Measurements from ENCODE around the gene FBXW11. TPM values are rescaled to one million over a fixed set of nuclear protein-coding genes. Genes with fewer than 3 reads are reported as not detected.
"Not testable (repeated sequence)": the region's sequence is repeated elsewhere in the genome, so short reads cannot be mapped to it uniquely, and the experiment has no call there.

Gene FBXW11
- total RNA-seq, 1 donor from 2014 or later, result 67.5 TPM

- DNase-seq (ENCODE audit: low read depth, low spot score), result no peak
Measured at GRCh38 chr5:171984748-171985419, 21.6 kb downstream of the FBXW11 start.

DNA sequence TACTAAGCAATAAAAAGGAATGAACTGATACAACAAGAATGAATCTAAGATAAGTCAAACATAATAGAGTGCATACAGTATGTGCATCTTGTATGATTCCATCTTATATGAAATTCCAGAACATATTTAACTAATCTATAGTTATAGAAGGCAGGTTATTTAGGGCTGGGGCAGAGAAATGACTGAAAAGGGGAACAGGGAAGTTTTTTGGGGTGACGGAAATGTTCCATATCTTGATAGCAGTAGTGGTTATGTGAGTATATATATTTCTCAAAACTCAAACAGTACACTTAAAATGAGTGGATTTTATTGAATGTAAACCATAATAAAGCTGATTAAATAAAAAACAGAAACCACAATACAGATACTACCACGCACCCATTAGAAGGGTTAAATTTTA lies 24.6 kb downstream of the FBXW11 start:
- DNase-seq (ENCODE audit: low read depth, low spot score), result no peak

- no peak for DNase-seq (ENCODE audit: low read depth, low spot score)
Measured at GRCh38 chr5:171980792-171981191, 25.6 kb downstream of the FBXW11 start.

- no peak for DNase-seq (ENCODE audit: low read depth, low spot score)
Measured at GRCh38 chr5:171979606-171980005, 26.8 kb downstream of the FBXW11 start.

DNA sequence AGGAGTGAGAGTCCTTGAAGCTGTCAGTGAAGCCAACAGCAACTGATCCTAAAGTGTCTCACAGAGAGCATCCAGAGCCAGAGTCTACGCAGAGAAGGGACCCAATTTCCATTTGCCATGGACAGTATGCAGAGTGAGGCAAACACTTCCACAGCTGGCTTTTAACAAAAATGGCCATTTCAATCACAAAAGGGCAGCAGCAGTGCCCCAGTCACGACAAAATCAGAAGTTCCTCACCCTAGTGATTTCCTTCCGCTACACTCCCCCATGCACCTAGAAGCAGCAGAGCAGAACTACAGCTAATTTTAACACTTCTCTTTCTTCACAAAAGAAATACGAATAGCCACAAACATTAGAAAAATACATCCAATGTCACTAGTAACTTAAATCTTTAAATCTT lies 27.9 kb downstream of the FBXW11 start:
- no peak for DNase-seq (ENCODE audit: low read depth, low spot score)

DNA sequence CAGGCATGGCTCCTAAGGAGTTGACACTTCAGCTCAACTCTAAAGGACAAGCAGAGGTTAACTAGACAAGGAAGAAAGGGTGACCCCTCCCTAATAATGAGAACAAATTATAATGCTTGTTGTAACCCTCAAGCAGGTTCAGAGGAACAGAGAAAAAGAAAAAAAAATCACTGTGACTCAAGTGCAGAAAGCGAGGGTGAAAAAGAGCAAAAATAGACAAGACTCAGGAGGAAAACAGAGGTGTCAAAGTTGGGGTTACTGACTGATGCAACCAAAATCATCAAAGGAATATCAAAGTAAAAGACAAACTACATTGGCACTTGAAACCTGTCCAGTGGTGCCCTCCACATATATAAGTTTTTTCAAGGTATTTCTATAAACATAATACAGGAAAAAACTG lies 28.4 kb downstream of the FBXW11 start:
- DNase-seq (ENCODE audit: low read depth, low spot score), result no peak

DNA sequence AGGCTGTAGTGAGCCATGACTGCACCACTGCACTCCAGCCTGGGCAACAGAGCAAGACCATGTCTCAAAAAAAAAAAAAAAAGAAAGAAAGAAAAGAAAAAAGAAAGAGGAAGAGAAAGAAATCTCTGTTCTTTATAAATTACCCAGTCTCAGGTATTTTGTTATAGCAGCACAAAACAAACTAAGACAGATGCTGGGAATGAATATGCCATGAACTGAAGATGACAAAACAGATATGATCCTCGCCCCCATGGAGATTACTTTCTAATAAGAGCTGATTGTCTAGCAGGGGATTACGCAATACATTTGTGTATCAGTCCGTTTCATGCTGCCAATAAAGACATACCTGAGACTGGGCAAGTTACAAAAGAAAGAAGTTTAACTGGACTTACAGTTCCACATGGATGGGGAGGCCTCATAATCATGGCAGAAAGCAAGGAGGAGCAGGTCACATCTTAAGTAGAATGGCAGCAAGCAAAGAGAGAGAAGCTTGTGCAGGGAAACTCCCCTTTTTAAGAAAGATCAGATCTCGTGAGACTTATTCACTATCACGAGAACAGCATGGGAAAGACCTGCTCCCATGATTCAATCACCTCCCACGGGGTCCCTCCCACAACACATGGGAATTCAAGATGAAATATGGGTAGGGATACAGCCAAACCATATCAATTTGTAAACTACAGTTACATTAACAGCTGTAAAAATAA lies 29.0 kb downstream of the FBXW11 start:
- not testable (repeated sequence) for DNase-seq (ENCODE audit: low read depth, low spot score)

DNA sequence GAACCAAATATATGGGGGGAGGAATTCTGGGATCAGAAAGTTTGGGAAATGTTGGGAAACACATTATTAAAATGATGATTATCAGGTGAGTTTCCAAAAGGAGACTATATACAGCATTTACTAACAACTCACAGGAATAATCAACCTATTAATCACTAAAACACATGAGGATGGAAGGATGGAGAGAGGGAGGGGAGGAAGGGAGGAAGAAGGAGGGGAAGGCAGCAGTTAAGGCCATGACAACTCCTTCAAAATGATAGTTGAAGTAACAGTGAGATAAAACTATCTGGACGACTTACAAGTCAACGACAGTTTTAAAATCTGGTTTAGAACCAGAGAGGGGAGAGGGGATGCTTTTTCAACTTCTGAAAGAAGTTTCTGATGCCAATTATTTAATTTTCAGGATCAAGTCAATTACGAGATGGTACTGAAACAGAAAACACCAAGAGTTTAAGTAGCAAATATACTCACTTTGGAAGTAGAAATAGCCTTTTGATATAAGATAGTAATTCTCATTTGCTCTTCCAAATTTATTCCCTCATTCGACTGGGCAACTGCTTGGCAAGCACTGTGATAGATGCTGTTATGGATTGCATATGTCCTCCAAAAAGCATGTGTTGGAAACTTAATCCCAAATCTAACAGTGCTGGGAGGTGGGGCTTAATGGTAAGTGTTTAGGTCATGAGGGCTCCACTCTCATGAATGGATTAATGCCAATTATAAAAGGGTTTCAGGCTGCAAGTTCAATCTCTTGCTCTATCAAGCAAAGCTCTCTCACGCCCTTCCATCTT lies 30.4 kb downstream of the FBXW11 start:
- DNase-seq (ENCODE audit: low read depth, low spot score), result no peak

DNA sequence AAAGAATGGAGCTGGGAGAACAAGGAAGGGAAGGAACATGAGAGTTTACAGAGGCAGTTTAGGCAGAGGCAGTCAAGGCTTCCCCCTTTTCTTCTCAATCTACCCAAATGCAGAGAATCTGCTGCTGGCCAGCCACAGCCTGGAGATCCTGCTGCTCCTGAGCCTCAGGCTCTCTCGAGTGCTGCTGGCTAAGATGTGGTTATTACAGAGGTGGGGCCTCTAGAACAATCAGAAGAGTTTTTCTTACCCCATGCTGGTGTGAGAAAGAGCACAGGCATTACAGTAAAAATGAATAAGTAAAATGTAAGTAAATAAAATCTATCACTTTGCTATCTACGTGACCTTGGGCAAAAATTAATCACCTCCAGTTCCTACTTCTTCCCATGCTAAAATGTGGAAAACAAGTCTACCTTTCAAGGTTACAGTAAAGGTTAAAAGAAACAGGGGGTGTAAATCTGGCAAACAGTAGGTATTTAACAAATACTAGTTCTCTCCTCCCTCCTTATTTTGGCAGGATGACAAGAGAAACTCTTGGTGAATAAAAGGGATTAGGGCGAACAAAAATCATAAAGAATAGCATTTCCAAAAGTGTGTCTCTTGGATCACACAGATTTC lies 31.1 kb downstream of the FBXW11 start:
- no peak for DNase-seq (ENCODE audit: low read depth, low spot score)

GRCh38 chr5:171970826-171971225 lies 35.6 kb downstream of the FBXW11 start:
- no peak for DNase-seq (ENCODE audit: low read depth, low spot score)

DNA sequence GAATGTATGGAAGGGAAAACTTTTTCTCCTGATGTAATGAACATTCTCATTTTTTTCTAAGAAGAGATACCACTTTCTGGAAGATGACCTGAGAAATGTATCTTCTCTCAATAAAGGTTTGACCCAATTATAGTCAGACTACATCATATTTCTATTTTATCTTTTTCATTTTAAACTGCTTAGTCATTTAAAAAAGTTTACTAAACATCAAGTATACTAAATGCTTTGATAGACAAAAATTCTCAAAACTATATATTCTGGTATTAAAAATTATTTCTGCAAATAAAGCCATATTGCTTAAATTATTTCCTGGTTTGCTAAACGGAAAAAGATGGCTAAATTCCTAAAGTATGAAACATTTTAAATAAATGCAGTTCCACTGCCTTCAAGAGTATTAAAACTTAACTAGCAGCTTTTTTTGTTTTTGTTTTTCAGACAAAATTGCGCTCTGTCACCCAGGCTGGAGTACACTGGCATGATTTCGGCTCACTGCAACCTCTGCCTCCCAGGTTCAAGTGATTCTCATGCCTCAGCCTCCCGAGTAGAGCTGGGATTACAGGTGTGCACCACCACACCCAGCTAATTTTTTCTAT lies 37.1 kb downstream of the FBXW11 start:
- no peak for DNase-seq (ENCODE audit: low read depth, low spot score)

GRCh38 chr5:171968531-171968930 lies 37.9 kb downstream of the FBXW11 start:
- no peak for DNase-seq (ENCODE audit: low read depth, low spot score)

- DNase-seq (ENCODE audit: low read depth, low spot score), result no peak
Measured at GRCh38 chr5:171966964-171967363, 39.5 kb downstream of the FBXW11 start.

GRCh38 chr5:171966270-171966669 lies 40.2 kb downstream of the FBXW11 start:
- no peak for DNase-seq (ENCODE audit: low read depth, low spot score)

DNA sequence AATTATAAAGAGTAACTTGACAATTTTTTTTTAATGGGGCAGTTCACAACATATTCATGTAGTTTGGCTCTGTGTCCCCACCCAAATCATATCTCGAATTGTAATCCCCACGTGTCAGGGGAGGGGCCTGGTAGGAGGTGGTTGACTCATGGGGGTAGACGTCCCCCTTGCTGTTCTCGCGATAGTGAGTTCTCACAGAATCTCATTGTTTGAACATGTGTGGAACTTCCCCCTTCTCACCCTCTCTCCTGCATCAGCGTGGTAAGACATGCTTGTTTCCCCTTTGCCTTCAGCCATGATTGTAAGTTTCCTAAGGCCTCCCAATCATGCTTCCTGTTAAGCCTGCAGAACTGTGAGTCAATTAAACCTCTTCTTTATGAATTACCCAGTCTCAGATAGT lies 40.7 kb downstream of the FBXW11 start:
- no peak for DNase-seq (ENCODE audit: low read depth, low spot score)

GRCh38 chr5:171963416-171963815 lies 43.0 kb downstream of the FBXW11 start:
- no peak for DNase-seq (ENCODE audit: low read depth, low spot score)

DNA sequence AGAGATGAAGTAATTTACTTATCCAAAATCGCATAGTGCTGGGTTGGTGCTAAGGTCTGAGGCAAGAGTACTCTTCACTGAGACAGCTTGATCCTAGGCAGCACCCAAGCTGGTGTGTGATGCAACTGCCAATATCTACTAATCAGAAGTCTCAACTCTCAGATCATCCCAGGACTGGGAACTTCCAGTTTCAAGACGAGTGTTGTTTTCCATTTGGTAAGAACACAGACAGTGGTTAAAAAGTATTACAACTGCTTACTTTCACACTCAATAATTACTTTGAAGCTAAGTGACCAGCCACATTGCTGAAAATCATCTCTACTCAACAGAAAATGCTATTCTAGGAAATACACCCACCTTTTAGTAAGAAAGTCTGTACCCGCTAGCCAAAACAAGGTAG lies 45.3 kb downstream of the FBXW11 start:
- no peak for DNase-seq (ENCODE audit: low read depth, low spot score)

DNA sequence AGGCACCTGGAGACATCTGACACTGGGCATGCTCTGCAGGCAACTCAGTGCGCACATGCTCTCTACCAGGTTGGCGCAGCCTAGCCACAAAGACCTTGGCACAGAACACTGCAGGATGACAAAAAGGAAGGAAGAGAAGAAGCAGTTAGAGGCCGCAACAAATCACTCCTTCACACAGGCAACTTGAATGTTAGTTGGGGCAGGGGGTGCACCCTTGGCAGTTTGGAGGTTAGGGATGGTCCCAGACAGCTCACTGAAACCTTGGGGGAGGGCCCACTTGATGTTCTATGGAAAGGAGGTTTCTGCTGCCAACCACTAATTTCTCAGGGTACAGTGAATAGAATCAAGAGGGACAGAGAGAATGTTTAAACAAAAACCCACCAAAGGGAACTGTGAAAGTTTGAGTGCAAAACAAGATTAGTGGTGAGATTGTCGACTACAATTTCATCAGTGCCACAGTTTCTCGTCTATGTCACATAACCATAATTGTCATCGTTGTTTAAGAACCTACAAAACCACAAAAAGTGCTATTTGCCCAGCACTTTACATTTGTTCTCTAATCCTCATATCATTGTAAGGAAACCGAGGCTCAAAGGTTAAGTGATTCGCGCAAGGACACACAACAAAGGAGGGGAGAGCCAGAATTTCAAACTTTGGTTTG lies 48.7 kb downstream of the FBXW11 start:
- no peak for DNase-seq (ENCODE audit: low read depth, low spot score)

DNA sequence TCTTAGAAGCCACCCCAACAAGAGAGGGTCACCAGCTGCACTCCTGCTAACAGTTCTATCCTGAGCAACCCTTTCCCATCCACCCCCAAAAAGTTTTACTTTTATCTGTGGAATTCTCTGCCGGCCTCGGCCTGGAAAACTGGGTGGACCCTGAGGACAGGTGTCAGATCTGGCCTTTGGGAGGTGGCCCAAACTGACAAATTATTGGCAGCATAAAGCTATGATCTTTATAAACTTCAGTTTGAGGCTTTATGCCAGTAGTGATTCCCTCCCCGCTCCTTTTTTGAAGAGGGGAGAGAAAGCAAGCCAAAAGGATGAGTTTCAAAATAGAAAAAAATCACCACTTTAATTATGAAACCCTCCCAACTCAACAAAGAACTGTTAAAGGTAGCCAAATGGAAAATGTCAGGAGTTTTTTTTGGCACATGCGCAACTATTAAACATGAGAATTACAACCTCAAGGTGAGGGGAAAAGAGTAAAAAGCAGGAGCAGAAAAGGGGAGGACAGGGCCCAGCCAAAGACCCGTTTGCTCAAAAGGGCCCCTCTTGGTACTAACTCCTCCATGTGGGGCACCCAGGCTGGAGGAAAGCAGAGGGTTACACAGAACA lies 49.4 kb downstream of the FBXW11 start:
- no peak for DNase-seq (ENCODE audit: low read depth, low spot score)

DNA sequence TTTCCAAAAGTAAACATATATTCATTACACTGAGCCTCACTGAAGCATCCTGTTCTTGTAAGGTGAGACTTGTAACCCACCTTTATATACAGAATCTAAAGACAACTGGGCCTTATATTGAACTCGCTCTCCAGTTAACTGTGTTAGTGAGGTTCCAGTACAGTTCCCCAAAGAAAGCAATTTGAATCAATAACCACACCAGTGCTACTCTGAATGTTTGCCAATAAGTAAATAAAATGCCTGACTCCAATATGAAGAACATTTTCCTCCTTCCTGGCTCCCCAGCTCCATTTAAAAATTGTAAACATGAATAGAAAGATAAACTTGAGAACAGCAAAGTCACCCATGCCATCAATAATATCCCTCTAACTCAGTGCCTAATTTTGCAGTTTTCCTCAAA lies 50.1 kb downstream of the FBXW11 start:
- DNase-seq (ENCODE audit: low read depth, low spot score), result no peak

DNA sequence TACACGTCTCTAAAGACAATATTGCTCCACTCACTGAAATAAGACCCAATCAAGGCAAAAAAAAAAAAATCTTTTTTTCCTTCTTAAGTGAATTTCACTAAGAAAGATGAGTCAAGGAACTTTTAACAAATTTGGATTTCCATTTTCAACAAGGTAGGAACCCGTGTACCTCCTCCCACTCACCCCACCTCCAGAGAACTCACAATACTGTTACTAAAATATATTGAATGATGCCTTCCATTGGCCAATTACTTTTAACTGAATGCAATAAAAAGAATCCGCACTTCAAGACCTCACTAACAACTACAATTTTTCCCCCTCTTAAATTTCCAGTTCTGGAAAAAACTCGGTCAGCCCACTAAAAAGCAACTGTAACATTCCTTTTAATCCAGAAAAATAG lies 50.7 kb downstream of the FBXW11 start:
- no peak for DNase-seq (ENCODE audit: low read depth, low spot score)

Measured in pulmonary artery endothelial cell (primary cell).